GM12891 (cell line): ENCODE measurements around the gene DMD.

Source experiments
- DNase-seq: peaks from one replicate; pipeline ENCODE4 v3.0.0; 2011; ENCODE audit warnings: low spot score; ENCODE audit not compliant: insufficient read length
- FAIRE-seq: peaks from 2 replicates; lab custom pipeline; 2011; peaks lifted over from hg19 to GRCh38; lab: Jason Lieb, UNC
- PAX5 ChIP-seq: IDR thresholded peaks from 2 replicates; pipeline ENCODE4 v1.6.1; 2011; ENCODE audit warnings: low read length, moderate library complexity, mild to moderate bottlenecking; ENCODE audit not compliant: insufficient read depth, severe bottlenecking
- POLR2A ChIP-seq: IDR thresholded peaks from 2 replicates; pipeline ENCODE4 v1.6.1; 2011; ENCODE audit warnings: low read depth, low read length, control low read depth
- POLR2AphosphoS5 ChIP-seq: IDR thresholded peaks from 2 replicates; pipeline ENCODE4 v1.6.1; 2011; ENCODE audit warnings: low read depth, low read length, control low read depth
- POU2F2 ChIP-seq: IDR thresholded peaks from 2 replicates; pipeline ENCODE4 v1.6.1; 2011; ENCODE audit warnings: low read depth, mild to moderate bottlenecking, control low read depth, low read length, moderate library complexity
- SPI1 ChIP-seq: IDR thresholded peaks from 2 replicates; pipeline ENCODE4 v1.6.1; 2011; ENCODE audit warnings: low read depth, low read length, control low read depth
- TAF1 ChIP-seq: IDR thresholded peaks from 2 replicates; pipeline ENCODE4 v1.6.1; 2011; ENCODE audit warnings: low read depth, low read length, control low read depth

Gene DMD

DNA sequence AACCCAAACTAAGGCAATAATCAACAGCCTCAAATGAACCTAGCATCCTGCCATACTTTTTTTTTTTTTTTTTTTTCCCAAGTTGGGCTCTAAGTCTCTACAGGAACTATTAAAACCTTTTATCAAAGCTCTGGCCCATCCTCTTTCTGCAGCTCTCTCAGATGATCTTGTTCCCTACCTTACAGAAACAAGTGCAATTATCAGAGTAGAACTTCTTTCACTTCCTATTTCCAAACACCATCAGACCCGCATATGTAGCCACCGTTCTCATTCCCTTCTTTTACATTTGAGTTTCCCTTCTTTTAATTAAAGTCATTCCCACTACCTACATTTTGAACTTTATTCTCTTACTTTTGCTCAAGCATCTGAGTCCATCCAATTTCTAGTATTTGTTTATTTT lies 690.6 kb downstream of the DMD start:
- no peak for TF ChIP-seq POLR2AphosphoS5
- TF ChIP-seq SPI1, result peak; percentile 52; the same call in 1 of the 2 replicates
- no peak for TF ChIP-seq PAX5
- FAIRE-seq (no peak), DNase-seq (no peak)

DNA sequence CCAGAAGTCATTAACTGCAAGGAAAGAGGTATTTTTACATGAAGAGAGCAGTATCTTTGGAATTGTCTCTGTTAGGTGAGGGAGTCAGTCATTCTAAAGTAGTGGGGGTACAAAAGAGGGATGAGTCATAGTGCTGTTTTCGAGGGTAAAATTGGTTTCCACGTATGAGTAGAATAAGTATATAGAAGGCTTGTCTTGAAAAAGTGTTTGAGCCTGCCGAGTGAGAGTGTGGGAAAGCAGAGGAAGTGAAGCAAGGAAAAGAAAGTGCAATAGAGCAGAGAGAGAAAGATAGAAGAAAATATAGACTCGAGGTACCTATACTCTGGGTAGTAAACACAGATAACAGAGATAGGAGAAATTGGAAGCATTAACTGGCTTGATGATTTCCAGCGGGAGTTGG lies 696.4 kb downstream of the DMD start:
- FAIRE-seq (no peak), DNase-seq (no peak)
- TF ChIP-seq PAX5, result no peak
- TF ChIP-seq SPI1, result no peak; the same call in 1 of the 2 replicates
- TF ChIP-seq POLR2A, result no peak
- TF ChIP-seq POLR2AphosphoS5, result no peak
- TF ChIP-seq POU2F2, result no peak
- no peak for TF ChIP-seq TAF1

DNA sequence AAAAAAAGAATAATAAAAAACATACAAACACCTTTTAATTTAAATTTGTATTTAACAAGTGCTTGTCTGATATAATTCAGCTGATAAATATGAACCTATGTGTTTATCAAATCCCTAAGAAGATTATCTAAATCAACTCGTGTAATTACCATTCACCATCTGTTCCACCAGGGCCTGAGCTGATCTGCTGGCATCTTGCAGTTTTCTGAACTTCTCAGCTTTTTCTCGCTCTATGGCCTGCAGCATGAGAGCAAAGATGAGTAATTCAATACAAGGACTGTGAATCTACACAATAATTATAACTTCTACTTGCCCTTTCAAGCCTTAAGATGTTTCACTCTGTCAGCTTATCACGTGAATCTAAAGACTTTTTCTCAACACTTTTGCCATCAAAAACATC lies 709.7 kb downstream of the DMD start:
- DNase-seq (no peak), FAIRE-seq (no peak)
- TF ChIP-seq POU2F2 (no peak), POLR2A (no peak), SPI1 (no peak)

DNA sequence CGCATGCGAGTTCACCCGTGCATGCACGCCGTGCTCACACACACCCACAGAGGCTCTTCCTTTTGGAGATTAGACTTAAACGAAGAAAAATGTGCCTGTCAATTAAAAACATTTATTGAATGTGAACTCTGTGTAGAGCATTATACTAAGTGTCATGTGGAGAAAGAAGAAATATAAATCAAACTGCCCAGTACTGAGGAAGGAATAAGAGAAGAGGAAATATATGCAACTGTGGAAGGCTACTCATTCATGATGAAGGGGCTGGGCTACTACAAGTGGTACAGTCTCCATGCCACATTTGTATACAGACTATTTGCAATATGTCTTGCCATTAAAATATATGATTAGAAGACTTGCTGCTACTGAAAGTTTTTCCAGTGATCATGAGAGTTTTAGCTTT lies 714.7 kb downstream of the DMD start:
- TF ChIP-seq POLR2A (no peak), POU2F2 (no peak), SPI1 (no peak)
- FAIRE-seq (no peak), DNase-seq (no peak)

DNA sequence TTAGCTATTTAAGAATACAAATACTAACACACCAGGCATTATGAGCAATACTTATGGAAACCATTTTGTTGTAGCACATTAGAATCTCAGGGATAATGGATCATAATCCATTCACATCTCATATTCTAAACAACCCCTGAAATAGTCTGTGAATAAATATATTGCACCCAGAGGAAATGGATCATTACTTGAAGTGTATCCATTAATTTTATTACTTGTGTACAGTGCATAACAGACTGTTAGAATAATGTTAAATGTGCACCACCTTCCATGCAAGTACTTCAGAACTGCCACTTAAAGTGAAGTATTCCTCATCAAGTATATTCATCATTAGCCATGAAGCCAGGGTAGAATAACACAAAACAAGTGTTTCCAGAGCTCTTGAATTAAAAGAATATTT lies 715.5 kb downstream of the DMD start:
- FAIRE-seq (no peak), DNase-seq (no peak)
- TF ChIP-seq POLR2AphosphoS5 (no peak), PAX5 (no peak), POU2F2 (no peak), POLR2A (no peak), SPI1 (no peak), TAF1 (no peak)

DNA sequence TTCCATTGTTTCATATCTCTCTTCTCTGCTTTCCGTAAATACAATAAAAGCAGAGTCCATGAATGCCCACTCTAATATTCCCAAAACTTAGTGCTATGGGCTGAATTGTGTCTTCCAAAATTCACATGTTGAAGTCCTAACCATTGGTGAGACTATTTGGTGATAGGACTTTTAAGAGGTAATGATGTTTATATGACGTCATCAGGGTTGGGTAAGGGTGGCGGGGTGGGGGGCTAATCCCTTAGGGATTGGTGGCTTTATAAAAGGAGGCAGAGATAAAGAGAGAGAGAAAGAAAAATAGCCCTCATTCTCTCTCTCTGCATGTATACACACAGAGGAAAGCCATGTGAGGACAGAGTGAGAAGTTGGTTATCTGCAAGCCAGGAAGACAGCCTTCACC lies 722.2 kb downstream of the DMD start:
- DNase-seq, result no peak
- no peak for FAIRE-seq
- no peak for TF ChIP-seq POLR2AphosphoS5
- no peak for TF ChIP-seq TAF1
- no peak for TF ChIP-seq POU2F2
- TF ChIP-seq SPI1, result no peak
- no peak for TF ChIP-seq PAX5
- TF ChIP-seq POLR2A, result no peak

DNA sequence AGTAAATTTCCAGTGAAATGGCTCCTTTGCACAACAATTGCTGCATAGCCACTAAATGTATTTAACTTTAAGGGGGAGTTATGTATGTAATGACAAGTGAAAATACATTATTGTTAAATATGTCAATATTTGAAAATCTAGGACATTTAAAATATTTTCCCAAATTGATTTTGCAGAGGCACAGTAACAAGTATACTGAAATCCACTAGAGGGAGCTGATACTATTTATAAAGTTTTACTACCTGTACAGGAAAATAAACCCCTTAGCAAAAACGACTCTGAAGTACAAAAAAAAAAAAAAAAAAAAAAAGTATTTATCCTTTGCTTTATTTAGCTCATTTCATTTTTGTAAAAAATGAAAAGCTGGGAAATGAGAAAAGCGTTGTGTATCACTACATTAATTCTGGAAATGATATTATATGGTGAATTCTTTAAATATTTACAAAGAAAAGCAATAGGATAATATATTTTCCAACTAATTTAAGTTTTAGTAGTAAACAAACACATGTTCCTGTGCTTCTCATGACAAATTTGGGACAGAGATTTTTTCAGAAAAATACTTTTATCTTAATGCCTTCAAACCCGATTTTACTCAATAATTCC lies 727.7 kb downstream of the DMD start:
- TF ChIP-seq PAX5, result no peak
- TF ChIP-seq POLR2A, result no peak
- no peak for TF ChIP-seq SPI1
- no peak for TF ChIP-seq POU2F2
- TF ChIP-seq POLR2AphosphoS5, result no peak
- TF ChIP-seq TAF1, result no peak
- DNase-seq (no peak), FAIRE-seq (no peak)

DNA sequence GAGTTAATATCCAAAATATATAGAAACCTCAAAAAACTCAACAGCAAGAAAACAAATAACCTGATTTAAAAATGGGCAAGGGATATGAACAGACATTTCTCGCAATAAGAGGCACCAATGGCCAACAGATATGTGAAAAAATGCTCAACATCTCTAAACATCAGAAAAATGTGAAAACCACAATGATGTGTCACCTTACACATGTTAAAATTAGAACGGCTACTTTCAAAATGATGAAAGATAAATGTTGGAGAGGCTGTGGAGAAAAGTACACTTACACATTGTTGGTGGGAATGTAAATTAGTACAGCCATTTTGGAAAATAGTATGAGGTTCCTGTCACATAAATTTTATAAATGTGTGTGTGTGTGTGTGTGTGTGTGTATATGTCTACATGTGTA lies 731.3 kb downstream of the DMD start:
- DNase-seq (no peak), FAIRE-seq (no peak)
- no peak for TF ChIP-seq POLR2A
- TF ChIP-seq TAF1, result no peak
- no peak for TF ChIP-seq POU2F2
- no peak for TF ChIP-seq POLR2AphosphoS5
- no peak for TF ChIP-seq SPI1
- TF ChIP-seq PAX5, result no peak

DNA sequence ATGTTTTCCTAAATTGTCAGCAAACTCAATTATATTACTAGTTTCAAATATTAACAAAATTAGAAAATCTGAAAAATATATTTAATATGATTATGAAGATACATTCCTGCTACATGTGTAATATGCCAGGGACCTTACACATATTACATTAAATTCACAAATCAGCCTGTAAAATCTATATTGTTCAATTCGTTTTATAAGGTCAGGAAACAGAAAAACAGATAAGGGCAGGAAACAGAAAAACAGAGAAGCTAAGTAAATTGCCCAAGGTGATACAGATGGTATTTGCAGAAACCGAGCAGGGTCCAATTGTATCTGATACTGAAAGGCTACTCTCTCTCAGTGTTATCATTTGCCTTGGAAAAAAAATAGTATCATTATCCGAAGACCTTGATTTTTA lies 739.0 kb downstream of the DMD start:
- FAIRE-seq, result no peak

DNA sequence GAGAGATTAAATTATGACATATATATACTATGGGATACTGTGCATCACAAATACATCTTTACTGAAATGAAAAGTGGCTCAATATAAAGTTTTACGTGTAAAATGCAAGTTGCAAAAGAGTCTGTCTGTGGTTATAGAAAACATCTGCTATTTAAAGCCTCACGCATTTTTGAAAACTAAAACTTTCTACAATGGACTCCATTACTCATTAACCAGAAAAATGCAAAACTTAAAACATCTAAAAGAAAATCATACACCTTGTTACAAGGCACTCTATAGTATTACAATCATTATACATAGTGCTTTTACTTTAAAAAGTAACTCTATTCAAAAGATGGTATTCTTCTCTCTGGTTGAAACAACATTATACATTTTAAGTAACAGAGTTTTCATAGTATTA lies 755.6 kb downstream of the DMD start:
- no peak for TF ChIP-seq TAF1
- no peak for TF ChIP-seq PAX5
- TF ChIP-seq POLR2A, result no peak
- TF ChIP-seq SPI1, result no peak
- no peak for TF ChIP-seq POU2F2
- TF ChIP-seq POLR2AphosphoS5, result no peak
- DNase-seq (no peak), FAIRE-seq (no peak)

More for the DNA sequence above, 739.0 kb downstream of the DMD start:
- no peak for TF ChIP-seq TAF1
- no peak for TF ChIP-seq PAX5
- no peak for TF ChIP-seq POU2F2
- no peak for TF ChIP-seq SPI1
- TF ChIP-seq POLR2AphosphoS5, result no peak
- no peak for TF ChIP-seq POLR2A
- DNase-seq, result no peak
